ENCODE results near the gene NKPD1. TPM values are rescaled to one million over a fixed set of nuclear protein-coding genes. Genes with fewer than 3 reads are reported as not detected.

NKPD1 gene
- polyA plus RNA-seq, 1 donor (not counting 4 experiments of a cell fraction or from before 2014, with no cell fraction given) = 0.37 TPM

GRCh38 chr19:45151320-45151719, 9.5 kb downstream of the NKPD1 start:
- TF ChIP-seq EZH2 (IDR thresholded peaks at IDR 0.05; ENCODE audit: low read length) = no peak
- TF ChIP-seq, protein P1, sequence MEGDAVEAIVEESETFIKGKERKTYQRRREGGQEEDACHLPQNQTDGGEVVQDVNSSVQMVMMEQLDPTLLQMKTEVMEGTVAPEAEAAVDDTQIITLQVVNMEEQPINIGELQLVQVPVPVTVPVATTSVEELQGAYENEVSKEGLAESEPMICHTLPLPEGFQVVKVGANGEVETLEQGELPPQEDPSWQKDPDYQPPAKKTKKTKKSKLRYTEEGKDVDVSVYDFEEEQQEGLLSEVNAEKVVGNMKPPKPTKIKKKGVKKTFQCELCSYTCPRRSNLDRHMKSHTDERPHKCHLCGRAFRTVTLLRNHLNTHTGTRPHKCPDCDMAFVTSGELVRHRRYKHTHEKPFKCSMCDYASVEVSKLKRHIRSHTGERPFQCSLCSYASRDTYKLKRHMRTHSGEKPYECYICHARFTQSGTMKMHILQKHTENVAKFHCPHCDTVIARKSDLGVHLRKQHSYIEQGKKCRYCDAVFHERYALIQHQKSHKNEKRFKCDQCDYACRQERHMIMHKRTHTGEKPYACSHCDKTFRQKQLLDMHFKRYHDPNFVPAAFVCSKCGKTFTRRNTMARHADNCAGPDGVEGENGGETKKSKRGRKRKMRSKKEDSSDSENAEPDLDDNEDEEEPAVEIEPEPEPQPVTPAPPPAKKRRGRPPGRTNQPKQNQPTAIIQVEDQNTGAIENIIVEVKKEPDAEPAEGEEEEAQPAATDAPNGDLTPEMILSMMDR (optimal IDR thresholded peaks at IDR 0.05 in 1 of 3, IDR thresholded peaks at IDR 0.05 in 1 of 3, conservative IDR thresholded peaks at IDR 0.05 in 1 of 3; ENCODE audit: extremely low read depth in 1 of 3, insufficient read depth in 2 of 3, low read length in 3 of 3) = no peak
- Histone ChIP-seq H3K9me1 (ENCODE audit: control insufficient read depth, extremely low read depth, insufficient read depth, low read length) (no peaks in the 10 kb centered on the region), H3K9me3 (ENCODE audit: control insufficient read depth, low read depth, low read length) (peaks cover 4% of the 10 kb centered on the region), H3K36me3 (ENCODE audit: control insufficient read depth in 2 of 2, extremely low read depth in 1 of 2, insufficient read depth in 2 of 2, low read length in 2 of 2) (no peaks in the 10 kb centered on the region), H3K4me3 (ENCODE audit: control insufficient read depth in 2 of 3, extremely low read depth in 1 of 3, insufficient read depth in 2 of 3, low read depth in 1 of 3, low read length in 3 of 3) (peak overlapping the region in 1 of 3 experiments; percentile 13), H3K4me1 (ENCODE audit: control insufficient read depth, extremely low read depth, insufficient read depth, low read length) (peaks cover 23% of the 10 kb centered on the region), H3K9ac (ENCODE audit: control insufficient read depth, extremely low read depth, insufficient read depth, low read length) (no peak overlapping the region), H2AFZ (ENCODE audit: control insufficient read depth, low read length) (no peak overlapping the region), H4K20me1 (ENCODE audit: control insufficient read depth, extremely low read depth, insufficient read depth, low read length) (peaks cover 7% of the 10 kb centered on the region), H3K79me2 (ENCODE audit: control insufficient read depth, insufficient read depth, low read length) (no peaks in the 10 kb centered on the region), H3K27me3 (ENCODE audit: control insufficient read depth, extremely low read depth, insufficient read depth, low read length) (peaks cover 24% of the 10 kb centered on the region), H3K27ac (ENCODE audit: control insufficient read depth, insufficient read depth, low read length) (no peak overlapping the region), H3K4me2 (ENCODE audit: control insufficient read depth, extremely low read depth, insufficient read depth, low read depth, low read length) (no peak overlapping the region)
- DNase-seq (ENCODE audit: low read depth, low spot score) (no peak), FAIRE-seq (no peak)
- dilution Hi-C loops (cut with MboI; ENCODE audit: extremely low pct_ligation_motif_present, low sequenced_read_pairs) = no loop called here

DNA sequence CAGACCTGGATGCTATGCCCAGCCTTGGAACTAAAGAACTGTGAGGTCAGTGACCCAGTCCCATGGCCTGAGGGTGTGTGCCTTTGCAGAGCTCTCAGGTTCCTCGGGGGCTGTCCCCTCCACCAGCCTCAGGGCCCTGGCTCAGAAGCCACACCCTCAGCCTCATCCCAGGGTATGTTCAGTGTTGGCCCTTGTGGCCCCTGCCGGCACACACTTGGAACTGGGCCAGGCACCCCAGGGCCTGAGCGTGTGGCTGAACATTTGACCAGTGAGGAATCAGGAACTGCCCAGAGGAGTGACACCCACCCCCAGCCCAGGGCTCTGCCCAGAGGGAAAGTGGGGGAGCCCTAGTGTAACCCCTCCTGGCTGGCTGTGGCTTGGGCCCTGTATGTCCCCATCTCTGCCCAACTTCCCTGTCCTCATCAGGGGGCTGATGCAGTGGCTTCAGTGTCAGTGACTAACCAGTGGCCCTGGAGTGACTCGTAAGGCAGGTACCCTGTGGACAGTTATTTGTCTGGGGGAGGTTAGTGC, 10.0 kb downstream of the NKPD1 start:
- Histone ChIP-seq H4K20me1 (ENCODE audit: control insufficient read depth, extremely low read depth, insufficient read depth, low read length) (peaks cover 7% of the 10 kb centered on the region), H3K9me1 (ENCODE audit: control insufficient read depth, extremely low read depth, insufficient read depth, low read length) (no peaks in the 10 kb centered on the region), H3K79me2 (ENCODE audit: control insufficient read depth, insufficient read depth, low read length) (no peaks in the 10 kb centered on the region), H3K27me3 (ENCODE audit: control insufficient read depth, extremely low read depth, insufficient read depth, low read length) (peaks cover 24% of the 10 kb centered on the region), H3K9ac (ENCODE audit: control insufficient read depth, extremely low read depth, insufficient read depth, low read length) (no peak overlapping the region), H3K4me1 (ENCODE audit: control insufficient read depth, extremely low read depth, insufficient read depth, low read length) (peaks cover 24% of the 10 kb centered on the region), H3K9me3 (ENCODE audit: control insufficient read depth, low read depth, low read length) (peaks cover 4% of the 10 kb centered on the region), H3K4me2 (ENCODE audit: control insufficient read depth, extremely low read depth, insufficient read depth, low read depth, low read length) (no peak overlapping the region), H2AFZ (ENCODE audit: control insufficient read depth, low read length) (no peak overlapping the region), H3K27ac (ENCODE audit: control insufficient read depth, insufficient read depth, low read length) (no peak overlapping the region), H3K4me3 (ENCODE audit: control insufficient read depth in 2 of 3, extremely low read depth in 1 of 3, insufficient read depth in 2 of 3, low read depth in 1 of 3, low read length in 3 of 3) (no peak overlapping the region), H3K36me3 (ENCODE audit: control insufficient read depth in 2 of 2, extremely low read depth in 1 of 2, insufficient read depth in 2 of 2, low read length in 2 of 2) (no peaks in the 10 kb centered on the region)
- FAIRE-seq = no peak
- TF ChIP-seq EZH2 (IDR thresholded peaks at IDR 0.05; ENCODE audit: low read length) = no peak
- TF ChIP-seq, protein P1 (optimal IDR thresholded peaks at IDR 0.05 in 1 of 3, IDR thresholded peaks at IDR 0.05 in 1 of 3, conservative IDR thresholded peaks at IDR 0.05 in 1 of 3; ENCODE audit: extremely low read depth in 1 of 3, insufficient read depth in 2 of 3, low read length in 3 of 3) = no peak
- dilution Hi-C loops (cut with MboI; ENCODE audit: extremely low pct_ligation_motif_present, low sequenced_read_pairs) = no loop called here
- no peak for DNase-seq (ENCODE audit: low read depth, low spot score)

All from keratinocyte (primary cell).